Epithelial cell of esophagus (primary cell): ENCODE measurements around the gene ABCD1.
A peak's percentile ranks its signal among the peaks of the same experiment; 100 is the strongest.

ENCODE experiments used
- DNase-seq: peaks from one replicate; pipeline ENCODE4 v3.0.0; 2010; ENCODE audit warnings: low read depth
- H3K4me3 ChIP-seq: 2 replicates; pipeline ENCODE4 v1.5.1; 2011; ENCODE audit warnings: mild to moderate bottlenecking, low read length, control low read depth
- CTCF ChIP-seq: IDR thresholded peaks from 2 replicates; pipeline ENCODE4 v1.5.1; 2011; ENCODE audit warnings: low read depth, mild to moderate bottlenecking, low read length, control low read depth, inconsistent platforms; ENCODE audit not compliant: insufficient read depth; ENCODE audit errors: missing control alignments

ABCD1 gene

GRCh38 chrX:153709726-153710674 is 14.7 kb upstream of the ABCD1 start:
- TF ChIP-seq CTCF = no peak
- DNase-seq = no peak
- no peak overlapping the region for H3K4me3 ChIP-seq

- no peak for DNase-seq
- TF ChIP-seq CTCF = no peak
- no peak overlapping the region for H3K4me3 ChIP-seq
These were observed 10.4 kb upstream of the ABCD1 start for GRCh38 chrX:153714256-153714655.

GRCh38 chrX:153717445-153717844 is 7.2 kb upstream of the ABCD1 start:
- DNase-seq = no peak
- no peak overlapping the region for H3K4me3 ChIP-seq
- no peak for TF ChIP-seq CTCF

GRCh38 chrX:153719238-153719637 is 5.4 kb upstream of the ABCD1 start:
- no peak overlapping the region for H3K4me3 ChIP-seq
- TF ChIP-seq CTCF = no peak
- DNase-seq = peak; percentile 68

- no peak for DNase-seq
- no peak for TF ChIP-seq CTCF
- H3K4me3 ChIP-seq = no peak overlapping the region
These were observed 5.0 kb upstream of the ABCD1 start for GRCh38 chrX:153719701-153720100.

- no peak for TF ChIP-seq CTCF
- H3K4me3 ChIP-seq = peak overlapping the region; percentile 63
- DNase-seq = peak; percentile 71
These were observed 1.8 kb upstream of the ABCD1 start for GRCh38 chrX:153722704-153723350.
